Transverse colon (tissue), 4 donors: ENCODE results near the gene PRR5L.

ENCODE experiments used
- EP300 ChIP-seq: sonication (generic); formaldehyde crosslinking; IDR thresholded peaks from one replicate; pipeline ENCODE4 v1.6.1; 2017; ENCODE audit warnings: antibody characterized with exemption, low read depth
- POLR2A ChIP-seq: fragments of 450-650 bp; IDR thresholded peaks from one replicate; pipeline ENCODE4 v1.6.1; 2016; ENCODE audit warnings: antibody characterized with exemption, mild to moderate bottlenecking, moderate library complexity
- POLR2AphosphoS5 ChIP-seq, 3 donors: sonication (generic); formaldehyde crosslinking; IDR thresholded peaks; one replicate each; pipeline ENCODE4 v1.6.1; 2016; ENCODE audit warnings: antibody characterized with exemption in 3 of 3
- TF ChIP-seq, protein P1 (sequence below), 5 experiments: fragments of 200-600 bp in 3 of 5; fragments of 450-650 bp in 2 of 5; sonication (generic) in 3 of 5; IDR thresholded peaks; 1 replicate in 2 of 5; 2 replicates in 3 of 5; pipeline ENCODE4 v1.5.1; 2016 to 2017; ENCODE audit warnings: antibody characterized with exemption in 5 of 5, inconsistent platforms in 3 of 5, mild to moderate bottlenecking in 2 of 5, moderate library complexity in 1 of 5

DNA sequence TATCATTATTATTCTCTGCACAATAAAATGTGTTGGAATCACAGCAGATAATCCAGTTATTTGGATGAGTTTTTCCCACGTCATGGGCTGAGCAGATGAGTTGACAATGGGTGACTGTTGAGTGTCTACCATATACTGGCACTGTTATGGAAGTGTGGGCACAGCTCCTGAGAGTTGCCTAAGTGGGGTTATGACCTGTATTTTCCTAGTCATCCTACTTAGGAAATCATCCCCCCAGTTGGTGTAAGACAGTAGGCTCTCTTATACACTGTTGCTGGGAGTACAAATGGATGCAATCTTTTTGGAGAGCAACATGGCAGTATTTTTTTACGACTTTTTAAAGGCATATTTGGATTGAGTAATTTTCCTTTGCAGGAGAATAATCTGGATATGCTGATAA, 147.6 kb downstream of the PRR5L start:
- TF ChIP-seq, protein P1, sequence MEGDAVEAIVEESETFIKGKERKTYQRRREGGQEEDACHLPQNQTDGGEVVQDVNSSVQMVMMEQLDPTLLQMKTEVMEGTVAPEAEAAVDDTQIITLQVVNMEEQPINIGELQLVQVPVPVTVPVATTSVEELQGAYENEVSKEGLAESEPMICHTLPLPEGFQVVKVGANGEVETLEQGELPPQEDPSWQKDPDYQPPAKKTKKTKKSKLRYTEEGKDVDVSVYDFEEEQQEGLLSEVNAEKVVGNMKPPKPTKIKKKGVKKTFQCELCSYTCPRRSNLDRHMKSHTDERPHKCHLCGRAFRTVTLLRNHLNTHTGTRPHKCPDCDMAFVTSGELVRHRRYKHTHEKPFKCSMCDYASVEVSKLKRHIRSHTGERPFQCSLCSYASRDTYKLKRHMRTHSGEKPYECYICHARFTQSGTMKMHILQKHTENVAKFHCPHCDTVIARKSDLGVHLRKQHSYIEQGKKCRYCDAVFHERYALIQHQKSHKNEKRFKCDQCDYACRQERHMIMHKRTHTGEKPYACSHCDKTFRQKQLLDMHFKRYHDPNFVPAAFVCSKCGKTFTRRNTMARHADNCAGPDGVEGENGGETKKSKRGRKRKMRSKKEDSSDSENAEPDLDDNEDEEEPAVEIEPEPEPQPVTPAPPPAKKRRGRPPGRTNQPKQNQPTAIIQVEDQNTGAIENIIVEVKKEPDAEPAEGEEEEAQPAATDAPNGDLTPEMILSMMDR (IDR thresholded peaks at IDR 0.05) = no peak
- TF ChIP-seq POLR2A (no peak), EP300 (no peak), POLR2AphosphoS5 (IDR thresholded peaks at IDR 0.05) (no peak)
